ENCODE measurements around the gene TCF7L2. TPM values are rescaled to one million over a fixed set of nuclear protein-coding genes. Genes with fewer than 3 reads are reported as not detected.

Gene TCF7L2
- total and polyA plus RNA-seq, 9 of the 15 experiments (the other 6 are each of a cell fraction or from before 2014, with no cell fraction given), result 0.32 to 2.8 (median 0.92) TPM

GRCh38 chr10:113011592-113012374, 61.7 kb downstream of the TCF7L2 start (continued):
- TF ChIP-seq ARNT (IDR thresholded peaks at IDR 0.05) (no peak), GTF2E2 (tag; IDR thresholded peaks at IDR 0.05) (no peak), FOXA3 (CRISPR knock-in tag; conservative IDR thresholded peaks at IDR 0.05 in 1 of 2, IDR thresholded peaks at IDR 0.05 in 1 of 2) (no peak), CSDE1 (IDR thresholded peaks at IDR 0.05) (no peak), ELK3 (CRISPR knock-in tag; IDR thresholded peaks at IDR 0.05) (no peak), ZNF778 (CRISPR knock-in tag; IDR thresholded peaks at IDR 0.05) (no peak), KAT2B (IDR thresholded peaks at IDR 0.05; ENCODE audit: low read depth, low read length) (no peak), KAT7 (CRISPR knock-in tag; IDR thresholded peaks at IDR 0.05; ENCODE audit: borderline replicate concordance) (no peak), PREB (CRISPR knock-in tag; IDR thresholded peaks at IDR 0.05) (no peak), SMARCB1 (IDR thresholded peaks at IDR 0.05; ENCODE audit: insufficient read length, low read depth) (no peak)
